ENCODE data around the gene ADGRF5. TPM values are rescaled to one million over a fixed set of nuclear protein-coding genes. Genes with fewer than 3 reads are reported as not detected.
"Not testable (repeated sequence)": the region's sequence is repeated elsewhere in the genome, so short reads cannot be mapped to it uniquely, and the experiment has no call there.

ADGRF5 gene
- total RNA-seq, 2 donors from 2014 or later: not detected

DNA sequence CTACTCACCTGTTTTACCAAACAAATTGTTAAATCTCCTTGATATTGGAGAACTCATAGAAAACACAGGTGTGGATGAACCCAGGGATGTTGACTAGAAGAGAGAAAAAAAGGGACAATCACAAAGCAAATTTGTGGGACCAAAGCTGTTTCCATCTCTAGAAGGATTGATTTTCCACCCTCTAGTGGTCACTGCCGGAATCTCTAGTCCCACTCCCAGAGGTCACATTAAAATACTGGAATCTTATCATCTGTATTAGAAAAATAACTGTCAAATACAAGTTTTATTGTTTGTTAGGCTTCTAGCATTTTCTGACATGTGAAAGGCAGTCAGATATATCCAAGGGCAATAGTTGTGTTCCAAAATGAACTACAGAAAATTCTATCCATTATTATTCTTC lies 65.8 kb downstream of the ADGRF5 start:
- not testable (repeated sequence) for ATAC-seq (replicated peaks in 1 of 2); H3K4me1 Mint-ChIP-seq (ENCODE audit: low read depth); H3K27ac Mint-ChIP-seq; H3K9me3 Mint-ChIP-seq; H3K36me3 Mint-ChIP-seq (ENCODE audit: insufficient read depth in 2 of 2); H3K4me3 Mint-ChIP-seq
- peak; percentile 22 to 27 for DNase-seq
- peaks cover 13% of the 10 kb centered on the region for H3K27me3 Mint-ChIP-seq (ENCODE audit: low read depth)

DNA sequence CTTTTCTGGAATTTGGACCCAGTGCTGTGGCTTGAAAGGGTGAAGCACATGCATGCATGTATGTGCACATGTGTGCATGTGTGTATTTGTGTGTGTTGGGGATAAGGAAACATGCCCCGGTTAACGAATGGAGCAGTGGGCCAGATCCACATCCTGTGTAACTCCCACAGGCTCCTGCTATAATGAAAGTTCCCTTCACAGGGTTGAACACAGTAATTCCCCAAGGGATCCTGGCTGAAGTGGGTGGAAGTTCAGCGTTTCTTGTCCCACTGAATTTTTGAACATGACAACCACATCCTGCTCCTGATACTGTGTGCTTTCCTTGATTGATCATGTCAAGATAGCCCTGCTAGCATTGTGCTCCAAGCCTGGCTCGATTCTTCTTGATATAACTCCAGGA lies 70.2 kb downstream of the ADGRF5 start:
- not testable (repeated sequence) for H3K27ac Mint-ChIP-seq; H3K36me3 Mint-ChIP-seq (ENCODE audit: insufficient read depth in 2 of 2); H3K4me3 Mint-ChIP-seq; DNase-seq; ATAC-seq (replicated peaks in 1 of 2); H3K4me1 Mint-ChIP-seq (ENCODE audit: low read depth); H3K9me3 Mint-ChIP-seq
- H3K27me3 Mint-ChIP-seq (ENCODE audit: low read depth): peaks cover 39% of the 10 kb centered on the region

DNA sequence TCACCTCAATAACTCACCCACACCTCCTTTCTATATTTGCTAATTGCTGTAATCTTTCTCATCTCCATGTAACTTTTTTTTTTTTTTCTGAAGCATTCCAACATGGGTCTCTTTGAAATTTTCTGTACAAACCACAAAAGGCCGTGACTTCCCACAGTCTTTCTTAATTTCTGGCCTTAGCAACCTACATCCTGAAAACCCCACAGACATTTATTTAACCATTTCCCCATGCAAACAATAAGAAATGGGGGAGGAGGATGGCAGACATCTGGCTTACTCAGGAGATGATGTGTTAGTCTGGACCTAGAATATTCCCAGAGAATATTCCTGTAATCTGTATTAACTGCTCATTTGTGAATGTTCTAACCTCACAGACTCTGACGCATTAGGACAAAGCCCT lies 70.9 kb downstream of the ADGRF5 start:
- no peaks in the 10 kb centered on the region for H3K36me3 Mint-ChIP-seq (ENCODE audit: insufficient read depth in 2 of 2)
- H3K27ac Mint-ChIP-seq: no peak overlapping the region
- peaks cover 39% of the 10 kb centered on the region for H3K27me3 Mint-ChIP-seq (ENCODE audit: low read depth)
- no peaks in the 10 kb centered on the region for H3K9me3 Mint-ChIP-seq
- DNase-seq (no peak), ATAC-seq (replicated peaks in 1 of 2) (no peak)
- H3K4me1 Mint-ChIP-seq (ENCODE audit: low read depth): no peaks in the 10 kb centered on the region
- no peak overlapping the region for H3K4me3 Mint-ChIP-seq

DNA sequence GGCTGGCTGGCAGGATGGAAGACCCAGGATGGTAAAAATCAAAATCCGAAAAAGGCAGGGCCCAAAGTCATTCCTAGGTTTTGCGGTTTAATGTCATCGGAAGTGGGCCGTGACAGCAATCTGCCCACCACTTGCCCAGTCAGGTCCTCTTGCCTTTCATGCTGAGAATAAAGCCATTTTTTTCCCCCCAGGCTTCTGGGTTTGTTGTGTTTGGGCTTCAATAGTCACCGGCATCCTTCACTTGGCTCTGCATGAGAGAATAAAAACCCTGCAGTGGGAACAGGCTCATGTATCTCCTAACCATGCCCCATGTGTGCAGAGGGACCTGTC lies 72.4 kb downstream of the ADGRF5 start:
- DNase-seq (no peak), ATAC-seq (replicated peaks in 1 of 2) (no peak)
- H3K27ac Mint-ChIP-seq: no peak overlapping the region
- no peaks in the 10 kb centered on the region for H3K4me1 Mint-ChIP-seq (ENCODE audit: low read depth)
- no peaks in the 10 kb centered on the region for H3K9me3 Mint-ChIP-seq
- peaks cover 39% of the 10 kb centered on the region for H3K27me3 Mint-ChIP-seq (ENCODE audit: low read depth)
- H3K4me3 Mint-ChIP-seq: no peak overlapping the region
- no peaks in the 10 kb centered on the region for H3K36me3 Mint-ChIP-seq (ENCODE audit: insufficient read depth in 2 of 2)

DNA sequence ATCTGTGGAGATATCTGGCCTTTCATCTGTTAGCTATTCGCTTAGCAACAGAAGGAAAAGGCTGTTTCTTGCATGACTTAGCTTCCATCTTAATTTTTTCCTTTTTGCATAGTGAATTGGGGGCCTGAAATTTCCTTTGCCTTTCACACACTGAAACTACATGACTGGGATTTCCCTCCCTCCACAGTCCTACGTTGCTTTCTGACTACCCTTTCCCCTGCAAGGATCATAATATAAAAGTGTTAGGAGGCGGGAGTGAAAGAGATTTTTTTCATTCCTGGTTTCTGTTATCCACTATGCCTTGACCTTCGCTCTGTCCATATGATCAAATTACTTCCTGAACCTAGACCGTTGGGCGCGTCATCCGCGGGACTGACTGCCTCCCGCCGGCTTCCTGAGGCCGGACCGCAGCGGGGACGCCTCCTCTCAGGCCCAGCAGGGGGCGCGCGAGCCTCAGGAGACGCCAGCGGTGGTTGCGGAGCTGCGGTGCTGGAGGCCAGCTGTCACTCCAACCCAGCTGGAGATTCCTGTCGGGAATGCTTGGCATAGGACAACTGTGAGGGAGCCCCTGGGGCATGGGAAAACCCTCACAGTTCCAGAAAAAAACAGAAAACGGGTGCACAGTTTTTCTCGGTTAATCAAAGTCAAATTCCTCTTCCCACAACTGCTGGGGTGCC lies 72.9 kb downstream of the ADGRF5 start:
- Mint-ChIP-seq H3K27ac (no peak overlapping the region), H3K4me3 (peak overlapping the region; percentile 45 to 71), H3K36me3 (ENCODE audit: insufficient read depth in 2 of 2) (no peaks in the 10 kb centered on the region), H3K9me3 (no peaks in the 10 kb centered on the region), H3K27me3 (ENCODE audit: low read depth) (peaks cover 39% of the 10 kb centered on the region), H3K4me1 (ENCODE audit: low read depth) (no peaks in the 10 kb centered on the region)
- ATAC-seq (replicated peaks in 1 of 2): peak; percentile 73 to 77
- peak; percentile 69 to 78 for DNase-seq

DNA sequence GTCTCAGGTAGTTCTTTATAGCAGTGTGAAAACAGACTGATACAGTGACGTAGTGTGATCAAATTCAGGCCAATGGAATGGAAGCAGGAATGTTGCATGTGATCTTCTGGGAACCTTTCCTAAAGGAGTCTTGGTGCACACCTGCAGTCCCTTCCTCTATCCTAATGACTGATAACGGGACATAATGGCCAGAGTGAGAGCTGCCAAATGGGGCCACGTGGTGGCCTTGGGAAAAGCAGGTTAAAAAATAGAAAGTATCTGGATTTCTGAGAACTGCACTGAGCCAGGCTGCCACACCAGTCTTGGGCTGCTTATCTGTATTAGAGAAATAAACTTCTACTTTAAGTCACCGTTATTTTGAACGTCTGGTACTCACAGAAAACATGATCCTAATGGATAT lies 76.6 kb downstream of the ADGRF5 start:
- Mint-ChIP-seq H3K36me3 (ENCODE audit: insufficient read depth in 2 of 2) (peaks cover 2 to 4% of the 10 kb centered on the region in 2 donors), H3K27me3 (ENCODE audit: low read depth) (peaks cover 20% of the 10 kb centered on the region)
- ATAC-seq (replicated peaks in 1 of 2): no peak

DNA sequence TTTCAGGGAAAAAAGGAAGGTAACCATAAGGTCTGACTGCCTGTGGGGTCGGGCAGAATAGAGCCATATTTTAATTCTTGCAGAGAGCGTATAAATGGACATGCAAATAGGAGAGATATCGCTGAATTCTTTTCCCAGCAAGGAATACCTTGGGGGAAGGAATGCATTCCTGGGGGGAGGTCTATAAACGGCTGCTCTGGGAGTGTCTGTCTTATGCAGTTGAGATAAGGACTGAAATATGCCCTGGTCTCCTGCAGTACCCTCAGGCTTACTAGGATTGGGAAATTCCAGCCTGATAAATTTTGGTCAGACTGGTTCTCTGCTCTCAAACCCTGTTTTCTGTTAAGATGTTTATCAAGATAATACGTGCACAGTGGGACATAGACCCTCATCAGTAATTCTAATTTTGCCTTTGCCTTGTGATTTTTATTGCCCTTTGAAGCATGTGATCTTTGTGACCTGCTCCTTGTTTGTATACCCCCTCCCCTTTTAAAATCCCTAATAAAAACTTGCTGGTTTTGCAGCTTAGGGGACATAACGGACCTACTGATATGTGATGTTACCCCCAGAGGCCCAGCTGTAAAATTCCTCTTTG lies 79.4 kb downstream of the ADGRF5 start:
- not testable (repeated sequence) for H3K4me1 Mint-ChIP-seq (ENCODE audit: low read depth); H3K36me3 Mint-ChIP-seq (ENCODE audit: insufficient read depth in 2 of 2); H3K27ac Mint-ChIP-seq; ATAC-seq (replicated peaks in 1 of 2); H3K9me3 Mint-ChIP-seq; H3K27me3 Mint-ChIP-seq (ENCODE audit: low read depth); H3K4me3 Mint-ChIP-seq; DNase-seq

More for the DNA sequence above, 76.6 kb downstream of the ADGRF5 start:
- Mint-ChIP-seq H3K4me1 (ENCODE audit: low read depth) (no peaks in the 10 kb centered on the region), H3K9me3 (peaks cover 4 to 9% of the 10 kb centered on the region in 2 donors), H3K27ac (no peak overlapping the region), H3K4me3 (no peak overlapping the region)
- DNase-seq: no peak

DNA sequence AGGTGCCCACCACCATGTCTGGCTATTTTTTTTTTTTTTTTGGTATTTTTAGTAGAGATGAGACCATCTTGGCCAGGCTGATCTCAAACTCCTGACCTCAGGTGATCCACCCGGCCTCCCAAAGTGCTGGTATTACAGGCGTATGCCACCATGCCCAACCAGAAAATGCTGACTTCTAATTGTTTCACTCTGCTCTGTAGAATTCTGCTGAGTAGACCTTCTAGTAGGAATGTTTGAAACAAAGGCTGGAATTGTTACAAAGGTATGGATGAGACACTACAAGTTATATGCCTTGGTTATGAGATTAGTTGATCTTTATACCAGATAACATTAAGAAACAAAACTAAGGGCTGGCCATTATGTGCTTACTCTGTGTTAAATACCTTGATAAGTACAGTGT lies 83.7 kb downstream of the ADGRF5 start:
- Mint-ChIP-seq H3K4me3 (no peak overlapping the region), H3K36me3 (ENCODE audit: insufficient read depth in 2 of 2) (peaks cover 2 to 3% of the 10 kb centered on the region in 2 donors), H3K9me3 (peaks cover 4 to 8% of the 10 kb centered on the region in 2 donors), H3K4me1 (ENCODE audit: low read depth) (no peaks in the 10 kb centered on the region), H3K27ac (no peak overlapping the region), H3K27me3 (ENCODE audit: low read depth) (no peaks in the 10 kb centered on the region)
- no peak for DNase-seq
- no peak for ATAC-seq (replicated peaks in 1 of 2)

DNA sequence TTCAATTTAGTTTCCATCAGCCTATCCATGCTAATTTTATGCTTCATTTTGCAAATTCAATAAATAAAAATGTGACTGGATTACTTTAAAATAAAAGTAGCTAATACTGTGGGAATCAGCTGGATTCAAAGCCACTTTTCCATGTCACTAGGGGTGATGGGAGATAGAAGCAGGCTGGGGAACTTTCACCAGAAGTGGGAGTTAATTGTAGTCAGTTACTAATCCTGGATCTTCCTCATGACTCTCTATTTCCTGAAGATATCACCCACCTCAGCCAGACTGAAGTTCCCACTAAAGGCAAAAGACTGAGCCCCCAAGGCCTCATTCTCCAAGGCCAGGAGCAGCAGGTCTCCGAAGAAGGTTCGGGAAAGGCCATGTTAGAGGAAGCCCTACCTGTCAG lies 86.7 kb downstream of the ADGRF5 start:
- H3K4me3 Mint-ChIP-seq; H3K36me3 Mint-ChIP-seq (ENCODE audit: insufficient read depth in 2 of 2); ATAC-seq (replicated peaks in 1 of 2); H3K27ac Mint-ChIP-seq; H3K9me3 Mint-ChIP-seq; H3K4me1 Mint-ChIP-seq (ENCODE audit: low read depth); DNase-seq: not testable (repeated sequence)
- peaks cover 10% of the 10 kb centered on the region for H3K27me3 Mint-ChIP-seq (ENCODE audit: low read depth)

DNA sequence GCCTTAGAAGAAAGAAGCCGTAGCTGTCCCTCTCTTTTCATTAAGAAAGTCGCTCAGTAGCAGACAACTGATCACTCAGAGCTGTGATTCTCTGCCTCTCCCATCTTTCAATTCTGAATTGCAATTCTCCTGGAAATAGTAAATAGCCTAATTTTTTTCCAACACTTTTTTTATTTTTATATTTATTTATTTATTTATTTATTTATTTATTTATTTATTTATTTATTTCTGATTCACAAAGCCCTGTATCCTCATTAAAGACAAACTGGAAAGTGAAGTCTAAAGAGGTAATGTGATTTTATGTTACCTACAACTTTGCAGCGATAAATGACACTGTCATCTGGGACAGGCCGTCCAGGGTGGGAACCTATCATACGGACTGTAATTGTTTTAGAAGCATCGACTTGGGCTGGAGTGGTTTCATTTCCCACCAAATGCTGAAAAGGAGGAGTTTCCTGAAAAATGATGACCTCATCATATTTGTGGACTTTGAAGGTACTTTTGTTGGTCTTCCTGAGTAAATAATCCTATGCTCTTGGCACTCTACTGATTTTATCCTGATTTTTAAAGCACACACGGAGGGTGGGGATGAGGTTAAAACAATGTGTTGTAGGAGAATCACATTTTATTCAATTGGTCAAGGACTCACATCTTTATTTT lies 87.4 kb downstream of the ADGRF5 start:
- not testable (repeated sequence) for DNase-seq, H3K27ac Mint-ChIP-seq

DNA sequence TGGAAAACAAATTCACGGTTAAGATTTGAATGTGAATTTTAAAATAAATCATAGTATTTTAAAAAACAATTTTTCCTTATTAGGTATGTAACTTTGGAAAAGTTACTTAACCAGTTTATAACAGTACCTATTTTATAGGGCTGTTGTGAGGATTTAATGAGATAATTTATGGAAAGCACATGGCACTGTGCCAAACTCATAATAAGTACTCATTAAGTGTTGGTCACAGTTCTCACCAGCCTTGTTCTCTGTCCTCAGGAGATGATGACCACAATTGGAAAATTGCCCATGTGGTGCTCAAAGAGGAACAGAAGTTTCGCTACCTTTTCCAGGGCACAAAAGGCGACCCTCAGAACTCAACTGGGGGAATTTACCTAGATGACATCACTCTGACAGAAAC lies 88.9 kb downstream of the ADGRF5 start:
- Mint-ChIP-seq H3K4me3 (no peak overlapping the region), H3K9me3 (no peaks in the 10 kb centered on the region), H3K27me3 (ENCODE audit: low read depth) (peaks cover 17% of the 10 kb centered on the region), H3K4me1 (ENCODE audit: low read depth) (no peaks in the 10 kb centered on the region), H3K36me3 (ENCODE audit: insufficient read depth in 2 of 2) (no peaks in the 10 kb centered on the region), H3K27ac (no peak overlapping the region)
- ATAC-seq (replicated peaks in 1 of 2): no peak
- no peak for DNase-seq

More for the DNA sequence above, 87.4 kb downstream of the ADGRF5 start:
- ATAC-seq (replicated peaks in 1 of 2); H3K9me3 Mint-ChIP-seq; H3K4me3 Mint-ChIP-seq; H3K36me3 Mint-ChIP-seq (ENCODE audit: insufficient read depth in 2 of 2); H3K4me1 Mint-ChIP-seq (ENCODE audit: low read depth): not testable (repeated sequence)
- peaks cover 16% of the 10 kb centered on the region for H3K27me3 Mint-ChIP-seq (ENCODE audit: low read depth)

DNA sequence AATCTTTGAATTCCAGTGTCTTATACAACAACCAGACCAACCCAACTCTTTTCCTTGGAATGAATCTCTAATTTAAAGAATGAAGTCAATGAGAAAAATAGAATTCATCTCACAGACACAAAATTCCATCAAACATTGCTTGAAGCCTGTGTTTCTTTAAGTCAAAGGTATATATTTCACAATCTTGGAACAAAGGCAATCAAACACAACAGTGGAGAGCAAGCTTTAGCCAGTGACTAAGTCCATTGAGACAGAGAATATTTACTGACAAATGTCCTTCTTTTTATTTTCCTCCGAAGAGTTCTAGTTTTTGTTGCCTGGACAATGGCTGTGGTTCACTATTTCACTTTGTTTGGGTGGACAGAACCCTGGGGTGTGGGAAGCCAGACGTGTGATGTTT lies 92.8 kb downstream of the ADGRF5 start:
- no peaks in the 10 kb centered on the region for H3K9me3 Mint-ChIP-seq
- H3K4me1 Mint-ChIP-seq (ENCODE audit: low read depth): no peaks in the 10 kb centered on the region
- no peak for DNase-seq
- H3K4me3 Mint-ChIP-seq: no peak overlapping the region
- no peaks in the 10 kb centered on the region for H3K36me3 Mint-ChIP-seq (ENCODE audit: insufficient read depth in 2 of 2)
- H3K27me3 Mint-ChIP-seq (ENCODE audit: low read depth): peaks cover 25% of the 10 kb centered on the region
- no peak for ATAC-seq (replicated peaks in 1 of 2)
- no peak overlapping the region for H3K27ac Mint-ChIP-seq

DNA sequence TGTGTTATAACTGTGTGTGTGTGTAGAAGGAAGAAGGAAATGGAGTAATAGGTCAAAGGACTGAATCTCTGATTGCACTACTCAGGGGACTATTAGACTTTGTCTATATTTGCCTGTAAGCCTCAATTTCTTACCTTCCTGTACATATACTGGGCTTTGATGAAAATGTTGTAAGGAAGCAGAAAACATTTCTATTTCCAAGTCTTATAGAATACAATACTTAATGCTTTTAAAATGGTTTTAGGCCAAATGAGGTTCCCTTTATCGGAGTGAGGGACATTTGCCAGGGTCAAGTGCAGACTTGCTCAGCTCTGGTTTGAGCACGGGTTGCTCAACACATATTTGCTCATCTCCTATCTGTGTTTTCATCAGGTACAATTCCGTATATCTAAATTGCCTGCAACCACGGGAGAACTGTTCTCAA lies 100.3 kb downstream of the ADGRF5 start:
- Mint-ChIP-seq H3K27me3 (ENCODE audit: low read depth) (peaks cover 7% of the 10 kb centered on the region), H3K4me3 (no peak overlapping the region), H3K27ac (no peak overlapping the region), H3K36me3 (ENCODE audit: insufficient read depth in 2 of 2) (no peaks in the 10 kb centered on the region), H3K9me3 (no peaks in the 10 kb centered on the region), H3K4me1 (ENCODE audit: low read depth) (no peaks in the 10 kb centered on the region)
- ATAC-seq (replicated peaks in 1 of 2) (no peak), DNase-seq (no peak)

All from activated T-cell treated with anti-CD3 and anti-CD28 coated beads, Interleukin-2, amount 50 U/mL, for 72 hours (primary cell).